Neural progenitor cell (in vitro differentiated cells): ENCODE results near the gene SNTA1.

Source experiments
- CTCF ChIP-seq: fragments of 200-600 bp; sonication (generic); IDR thresholded peaks from 2 replicates; pipeline ENCODE4 v1.5.1; 2017; ENCODE audit warnings: antibody characterized with exemption, mild to moderate bottlenecking
- EZH2 ChIP-seq: fragments of 200-600 bp; sonication (generic); IDR thresholded peaks from 2 replicates; pipeline ENCODE4 v1.6.1; 2017; ENCODE audit warnings: antibody characterized with exemption, mild to moderate bottlenecking, moderate library complexity
- EZH2phosphoT487 ChIP-seq: fragments of 200-600 bp; sonication (generic); IDR thresholded peaks from 2 replicates; pipeline ENCODE4 v1.6.1; 2017; ENCODE audit warnings: antibody characterized with exemption

DNA sequence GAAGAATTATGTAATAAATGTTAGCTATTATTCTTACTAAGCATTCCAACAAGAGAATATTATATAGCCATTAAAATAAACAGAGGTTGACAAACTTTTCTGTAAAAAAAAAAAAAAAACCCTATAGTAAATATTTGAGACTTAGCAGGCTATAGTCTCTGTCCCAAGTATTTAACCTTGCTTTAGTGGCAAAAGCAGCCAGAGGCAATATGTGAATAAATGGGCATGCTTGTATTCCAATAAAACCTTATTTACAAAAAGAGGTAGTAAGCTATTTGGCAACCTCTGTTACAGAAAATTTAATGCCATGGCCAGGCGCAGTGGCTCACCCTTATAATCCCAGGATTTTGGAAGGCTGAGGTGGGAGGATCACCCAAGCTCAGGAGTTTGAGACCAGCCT, 56.9 kb downstream of the SNTA1 start:
- no peak for TF ChIP-seq CTCF
- no peak for TF ChIP-seq EZH2
- TF ChIP-seq EZH2phosphoT487: no peak
